Neural cell (in vitro differentiated cells): Measurements from ENCODE around the gene RERE.

Experiments
- EP300 ChIP-seq: fragments of 450-650 bp; conservative IDR thresholded peaks from 2 replicates; pipeline ENCODE4 v1.6.1; 2014; ENCODE audit warnings: antibody characterized with exemption, mild to moderate bottlenecking, moderate library complexity; ENCODE audit not compliant: poor library complexity, severe bottlenecking
- EZH2 ChIP-seq: fragments of 200-600, 300-800 bp; shearing (Covaris generic), sonication (generic); IDR thresholded peaks from 2 replicates; pipeline ENCODE4 v1.6.1; 2014; ENCODE audit warnings: antibody characterized with exemption, low read length, borderline replicate concordance, mild to moderate bottlenecking; ENCODE audit not compliant: insufficient read depth, poor library complexity, severe bottlenecking
- POLR2AphosphoS5 ChIP-seq: IDR thresholded peaks from 2 replicates; pipeline ENCODE4 v1.6.1; 2012
- RAD21 ChIP-seq: fragments of 450-650 bp; conservative IDR thresholded peaks from 2 replicates; pipeline ENCODE4 v1.6.1; 2014; ENCODE audit warnings: antibody characterized with exemption, mild to moderate bottlenecking, moderate library complexity
- TF ChIP-seq, protein P1 (sequence below): fragments of 450-650 bp; IDR thresholded peaks from 2 replicates; pipeline ENCODE4 v1.5.1; 2014; ENCODE audit warnings: antibody characterized with exemption, mild to moderate bottlenecking, moderate library complexity; ENCODE audit not compliant: poor library complexity, severe bottlenecking
- TF ChIP-seq, protein P2 (sequence below): IDR thresholded peaks from 2 replicates; pipeline ENCODE4 v1.6.1; 2012; ENCODE audit warnings: borderline replicate concordance

DNA sequence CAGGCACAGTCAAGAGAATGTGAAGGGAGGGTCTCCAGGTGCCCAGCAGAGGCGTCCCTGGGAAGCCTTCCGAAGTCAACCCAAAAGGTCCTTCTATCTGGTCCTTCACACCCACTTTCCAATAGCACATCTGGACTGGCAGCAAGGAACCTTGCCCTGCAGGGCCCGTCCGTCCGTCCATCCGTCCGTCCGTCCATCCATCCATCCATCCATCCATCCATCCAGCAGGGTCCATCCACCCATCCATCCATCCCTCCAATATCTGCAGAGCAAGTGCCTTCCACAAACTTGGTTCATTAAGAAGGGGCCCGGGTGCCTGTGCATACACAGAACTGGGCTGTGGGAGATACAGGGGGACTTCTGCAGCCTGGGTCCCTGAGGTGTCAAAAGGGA, 468.0 kb downstream of the RERE start:
- TF ChIP-seq POLR2AphosphoS5 (no peak), RAD21 (no peak), EP300 (no peak), EZH2 (no peak)
- TF ChIP-seq, protein P1, sequence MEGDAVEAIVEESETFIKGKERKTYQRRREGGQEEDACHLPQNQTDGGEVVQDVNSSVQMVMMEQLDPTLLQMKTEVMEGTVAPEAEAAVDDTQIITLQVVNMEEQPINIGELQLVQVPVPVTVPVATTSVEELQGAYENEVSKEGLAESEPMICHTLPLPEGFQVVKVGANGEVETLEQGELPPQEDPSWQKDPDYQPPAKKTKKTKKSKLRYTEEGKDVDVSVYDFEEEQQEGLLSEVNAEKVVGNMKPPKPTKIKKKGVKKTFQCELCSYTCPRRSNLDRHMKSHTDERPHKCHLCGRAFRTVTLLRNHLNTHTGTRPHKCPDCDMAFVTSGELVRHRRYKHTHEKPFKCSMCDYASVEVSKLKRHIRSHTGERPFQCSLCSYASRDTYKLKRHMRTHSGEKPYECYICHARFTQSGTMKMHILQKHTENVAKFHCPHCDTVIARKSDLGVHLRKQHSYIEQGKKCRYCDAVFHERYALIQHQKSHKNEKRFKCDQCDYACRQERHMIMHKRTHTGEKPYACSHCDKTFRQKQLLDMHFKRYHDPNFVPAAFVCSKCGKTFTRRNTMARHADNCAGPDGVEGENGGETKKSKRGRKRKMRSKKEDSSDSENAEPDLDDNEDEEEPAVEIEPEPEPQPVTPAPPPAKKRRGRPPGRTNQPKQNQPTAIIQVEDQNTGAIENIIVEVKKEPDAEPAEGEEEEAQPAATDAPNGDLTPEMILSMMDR, result no peak
- TF ChIP-seq, protein P2, sequence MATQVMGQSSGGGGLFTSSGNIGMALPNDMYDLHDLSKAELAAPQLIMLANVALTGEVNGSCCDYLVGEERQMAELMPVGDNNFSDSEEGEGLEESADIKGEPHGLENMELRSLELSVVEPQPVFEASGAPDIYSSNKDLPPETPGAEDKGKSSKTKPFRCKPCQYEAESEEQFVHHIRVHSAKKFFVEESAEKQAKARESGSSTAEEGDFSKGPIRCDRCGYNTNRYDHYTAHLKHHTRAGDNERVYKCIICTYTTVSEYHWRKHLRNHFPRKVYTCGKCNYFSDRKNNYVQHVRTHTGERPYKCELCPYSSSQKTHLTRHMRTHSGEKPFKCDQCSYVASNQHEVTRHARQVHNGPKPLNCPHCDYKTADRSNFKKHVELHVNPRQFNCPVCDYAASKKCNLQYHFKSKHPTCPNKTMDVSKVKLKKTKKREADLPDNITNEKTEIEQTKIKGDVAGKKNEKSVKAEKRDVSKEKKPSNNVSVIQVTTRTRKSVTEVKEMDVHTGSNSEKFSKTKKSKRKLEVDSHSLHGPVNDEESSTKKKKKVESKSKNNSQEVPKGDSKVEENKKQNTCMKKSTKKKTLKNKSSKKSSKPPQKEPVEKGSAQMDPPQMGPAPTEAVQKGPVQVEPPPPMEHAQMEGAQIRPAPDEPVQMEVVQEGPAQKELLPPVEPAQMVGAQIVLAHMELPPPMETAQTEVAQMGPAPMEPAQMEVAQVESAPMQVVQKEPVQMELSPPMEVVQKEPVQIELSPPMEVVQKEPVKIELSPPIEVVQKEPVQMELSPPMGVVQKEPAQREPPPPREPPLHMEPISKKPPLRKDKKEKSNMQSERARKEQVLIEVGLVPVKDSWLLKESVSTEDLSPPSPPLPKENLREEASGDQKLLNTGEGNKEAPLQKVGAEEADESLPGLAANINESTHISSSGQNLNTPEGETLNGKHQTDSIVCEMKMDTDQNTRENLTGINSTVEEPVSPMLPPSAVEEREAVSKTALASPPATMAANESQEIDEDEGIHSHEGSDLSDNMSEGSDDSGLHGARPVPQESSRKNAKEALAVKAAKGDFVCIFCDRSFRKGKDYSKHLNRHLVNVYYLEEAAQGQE, result no peak
